ENCODE results near the gene CHCHD4. TPM values are rescaled to one million over a fixed set of nuclear protein-coding genes. Genes with fewer than 3 reads are reported as not detected.
"Not testable (repeated sequence)": the region's sequence is repeated elsewhere in the genome, so short reads cannot be mapped to it uniquely, and the experiment has no call there.

Gene CHCHD4
- total and polyA plus RNA-seq, 2 donors (not counting 1 experiment from before 2014, with no cell fraction given): 12.7 to 16.3 TPM

- Histone ChIP-seq H3K27ac (ENCODE audit: insufficient read depth, low read length) (no peak overlapping the region), H3K27me3 (ENCODE audit: control insufficient read depth, insufficient read depth, low read length) (no peaks in the 10 kb centered on the region), H3K4me1 (ENCODE audit: control insufficient read depth, extremely low read depth, insufficient read depth, low read length) (no peaks in the 10 kb centered on the region), H4K20me1 (ENCODE audit: control insufficient read depth, extremely low read depth, insufficient read depth, low read length) (no peaks in the 10 kb centered on the region), H3K4me3 (replicated peaks in 1 of 4; ENCODE audit: control extremely low read depth in 1 of 4, insufficient read depth in 1 of 4, low read depth in 3 of 4, low read length in 4 of 4) (no peak overlapping the region), H2AFZ (ENCODE audit: low read length) (no peak overlapping the region), H3K4me2 (ENCODE audit: extremely low read depth, insufficient read depth, low read length) (no peak overlapping the region), H3K9me3 (ENCODE audit: control insufficient read depth, insufficient read depth, low read depth, low read length) (no peaks in the 10 kb centered on the region), H3K9ac (ENCODE audit: insufficient read depth, low read length) (no peak overlapping the region), H3K79me2 (ENCODE audit: control insufficient read depth, insufficient read depth, low read length) (no peaks in the 10 kb centered on the region), H3K36me3 (ENCODE audit: control insufficient read depth, insufficient read depth, low read length) (no peaks in the 10 kb centered on the region)
- TF ChIP-seq, protein P1, sequence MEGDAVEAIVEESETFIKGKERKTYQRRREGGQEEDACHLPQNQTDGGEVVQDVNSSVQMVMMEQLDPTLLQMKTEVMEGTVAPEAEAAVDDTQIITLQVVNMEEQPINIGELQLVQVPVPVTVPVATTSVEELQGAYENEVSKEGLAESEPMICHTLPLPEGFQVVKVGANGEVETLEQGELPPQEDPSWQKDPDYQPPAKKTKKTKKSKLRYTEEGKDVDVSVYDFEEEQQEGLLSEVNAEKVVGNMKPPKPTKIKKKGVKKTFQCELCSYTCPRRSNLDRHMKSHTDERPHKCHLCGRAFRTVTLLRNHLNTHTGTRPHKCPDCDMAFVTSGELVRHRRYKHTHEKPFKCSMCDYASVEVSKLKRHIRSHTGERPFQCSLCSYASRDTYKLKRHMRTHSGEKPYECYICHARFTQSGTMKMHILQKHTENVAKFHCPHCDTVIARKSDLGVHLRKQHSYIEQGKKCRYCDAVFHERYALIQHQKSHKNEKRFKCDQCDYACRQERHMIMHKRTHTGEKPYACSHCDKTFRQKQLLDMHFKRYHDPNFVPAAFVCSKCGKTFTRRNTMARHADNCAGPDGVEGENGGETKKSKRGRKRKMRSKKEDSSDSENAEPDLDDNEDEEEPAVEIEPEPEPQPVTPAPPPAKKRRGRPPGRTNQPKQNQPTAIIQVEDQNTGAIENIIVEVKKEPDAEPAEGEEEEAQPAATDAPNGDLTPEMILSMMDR (conservative IDR thresholded peaks at IDR 0.05 in 1 of 2, IDR thresholded peaks at IDR 0.05 in 1 of 2; ENCODE audit: low read depth in 1 of 2, low read length in 2 of 2): no peak
- TF ChIP-seq EZH2 (IDR thresholded peaks at IDR 0.05; ENCODE audit: low read length, missing control alignments): no peak
- peak in 1 of 2 donors; percentile 1 for DNase-seq (ENCODE audit: low read depth in 2 of 2)
These were observed 47.4 kb downstream of the CHCHD4 start for GRCh38 chr3:14077310-14077709.

GRCh38 chr3:14075233-14075632 is 49.4 kb downstream of the CHCHD4 start:
- not testable (repeated sequence) for H3K4me3 ChIP-seq (replicated peaks in 1 of 4; ENCODE audit: control extremely low read depth in 1 of 4, insufficient read depth in 1 of 4, low read depth in 3 of 4, low read length in 4 of 4); H3K4me1 ChIP-seq (ENCODE audit: control insufficient read depth, extremely low read depth, insufficient read depth, low read length); DNase-seq (ENCODE audit: low read depth in 2 of 2); H3K79me2 ChIP-seq (ENCODE audit: control insufficient read depth, insufficient read depth, low read length); H3K27me3 ChIP-seq (ENCODE audit: control insufficient read depth, insufficient read depth, low read length); H2AFZ ChIP-seq (ENCODE audit: low read length); H3K9ac ChIP-seq (ENCODE audit: insufficient read depth, low read length); H3K4me2 ChIP-seq (ENCODE audit: extremely low read depth, insufficient read depth, low read length); H3K36me3 ChIP-seq (ENCODE audit: control insufficient read depth, insufficient read depth, low read length); H3K27ac ChIP-seq (ENCODE audit: insufficient read depth, low read length); H4K20me1 ChIP-seq (ENCODE audit: control insufficient read depth, extremely low read depth, insufficient read depth, low read length); H3K9me3 ChIP-seq (ENCODE audit: control insufficient read depth, insufficient read depth, low read depth, low read length)

- no peak for TF ChIP-seq EZH2 (IDR thresholded peaks at IDR 0.05; ENCODE audit: low read length, missing control alignments)
- TF ChIP-seq, protein P1 (conservative IDR thresholded peaks at IDR 0.05 in 1 of 2, IDR thresholded peaks at IDR 0.05 in 1 of 2; ENCODE audit: low read depth in 1 of 2, low read length in 2 of 2): no peak
These were observed 59.8 kb downstream of the CHCHD4 start for GRCh38 chr3:14064910-14065309.

More at GRCh38 chr3:14064910-14065309, 59.8 kb downstream of the CHCHD4 start:
- no peak overlapping the region for H3K27ac ChIP-seq (ENCODE audit: insufficient read depth, low read length)
- H3K9me3 ChIP-seq (ENCODE audit: control insufficient read depth, insufficient read depth, low read depth, low read length): no peaks in the 10 kb centered on the region
- DNase-seq (ENCODE audit: low read depth in 2 of 2): no peak
- no peaks in the 10 kb centered on the region for H3K27me3 ChIP-seq (ENCODE audit: control insufficient read depth, insufficient read depth, low read length)
- H2AFZ ChIP-seq (ENCODE audit: low read length): no peak overlapping the region
- H3K4me2 ChIP-seq (ENCODE audit: extremely low read depth, insufficient read depth, low read length): no peak overlapping the region
- H4K20me1 ChIP-seq (ENCODE audit: control insufficient read depth, extremely low read depth, insufficient read depth, low read length): no peaks in the 10 kb centered on the region
- H3K4me1 ChIP-seq (ENCODE audit: control insufficient read depth, extremely low read depth, insufficient read depth, low read length): no peaks in the 10 kb centered on the region
- H3K79me2 ChIP-seq (ENCODE audit: control insufficient read depth, insufficient read depth, low read length): no peaks in the 10 kb centered on the region
- no peaks in the 10 kb centered on the region for H3K36me3 ChIP-seq (ENCODE audit: control insufficient read depth, insufficient read depth, low read length)
- no peak overlapping the region for H3K4me3 ChIP-seq (replicated peaks in 1 of 4; ENCODE audit: control extremely low read depth in 1 of 4, insufficient read depth in 1 of 4, low read depth in 3 of 4, low read length in 4 of 4)
- no peak overlapping the region for H3K9ac ChIP-seq (ENCODE audit: insufficient read depth, low read length)

Measured in fibroblast of lung (primary cell).